Measurements from ENCODE around the gene ZKSCAN5. TPM values are rescaled to one million over a fixed set of nuclear protein-coding genes. Genes with fewer than 3 reads are reported as not detected.

Gene ZKSCAN5
- total RNA-seq, 1 experiment from 2014 or later: 10.2 TPM

GRCh38 chr7:99579281-99579955 lies 75.0 kb downstream of the ZKSCAN5 start:
- Histone ChIP-seq H3K9me2 (ENCODE audit: insufficient read depth) (no peaks in the 10 kb centered on the region), H3K27me3 (ENCODE audit: insufficient read depth, low read length) (no peaks in the 10 kb centered on the region), H3K79me2 (ENCODE audit: insufficient read depth, low read length) (no peaks in the 10 kb centered on the region), H4K20me1 (ENCODE audit: insufficient read depth) (no peaks in the 10 kb centered on the region), H3K4me1 (ENCODE audit: control insufficient read depth in 1 of 2, insufficient read depth in 2 of 2, low read length in 2 of 2) (no peaks in the 10 kb centered on the region), H3K9ac (ENCODE audit: low read length) (no peak overlapping the region), H3K4me3 (replicated peaks in 1 of 2; ENCODE audit: low read depth in 1 of 2, low read length in 2 of 2) (no peak overlapping the region), H3K36me3 (ENCODE audit: control insufficient read depth in 1 of 2, insufficient read depth in 2 of 2, low read length in 2 of 2) (no peaks in the 10 kb centered on the region), H3K4me2 (ENCODE audit: low read length) (no peak overlapping the region), H3K9me3 (ENCODE audit: control insufficient read depth in 1 of 2, insufficient read depth in 1 of 2, low read depth in 1 of 2, low read length in 2 of 2) (no peaks in the 10 kb centered on the region), H3K27ac (ENCODE audit: low read depth, low read length) (no peak overlapping the region), H2AFZ (ENCODE audit: low read depth, low read length, poor library complexity, severe bottlenecking) (no peak overlapping the region)
- ChIA-PET RAD21 (ENCODE audit: low non-redundant PET in 1 of 2, low total read pairs in 2 of 2, uncharacterized antibody in 2 of 2, unreplicated experiment in 2 of 2) (no interaction called here), POLR2A (no interaction called here), CTCF (interaction anchor here (0.6 to 0.7 kb wide), 2 partner anchors 12 to 34 kb away, joined by 3 to 5 read pairs; no protein-coding TSS in a partner anchor)
- no peak for DNase-seq (ENCODE audit: low read depth, low spot score)
- intact Hi-C loops (cut with micrococcal nuclease): no loop called here
- no peak for ATAC-seq
- TF ChIP-seq JUND (IDR thresholded peaks at IDR 0.05): no peak
- no peak for TF ChIP-seq EZH2phosphoT487 (IDR thresholded peaks at IDR 0.05; ENCODE audit: borderline replicate concordance)
- no peak for TF ChIP-seq MAX (IDR thresholded peaks at IDR 0.05)
- TF ChIP-seq TCF7L2 (IDR thresholded peaks at IDR 0.05; ENCODE audit: borderline replicate concordance, extremely low read depth, insufficient read depth, insufficient read length): no peak
- no peak for TF ChIP-seq YY1 (IDR thresholded peaks at IDR 0.05; ENCODE audit: extremely low read depth, insufficient replicate concordance, low read depth, low read length)
- no peak for TF ChIP-seq ATF3 (IDR thresholded peaks at IDR 0.05)
- no peak for TF ChIP-seq ELF1 (IDR thresholded peaks at IDR 0.05; ENCODE audit: borderline replicate concordance, low read depth)
- TF ChIP-seq SP1 (IDR thresholded peaks at IDR 0.05; ENCODE audit: low read depth): no peak
- no peak for TF ChIP-seq CEBPB (IDR thresholded peaks at IDR 0.05; ENCODE audit: low read depth)
- TF ChIP-seq REST (IDR thresholded peaks at IDR 0.05; ENCODE audit: low read depth): no peak
- TF ChIP-seq ZBTB33 (IDR thresholded peaks at IDR 0.05; ENCODE audit: extremely low read depth, insufficient replicate concordance, low read length): no peak
- BruUV-seq (replicated peaks): no TSS peak

All from HCT116 (cell line).